ENCODE results near the gene ASXL2. TPM values are rescaled to one million over a fixed set of nuclear protein-coding genes. Genes with fewer than 3 reads are reported as not detected.

ASXL2 gene
- total RNA-seq, 1 experiment from 2014 or later = 32.7 TPM

DNA sequence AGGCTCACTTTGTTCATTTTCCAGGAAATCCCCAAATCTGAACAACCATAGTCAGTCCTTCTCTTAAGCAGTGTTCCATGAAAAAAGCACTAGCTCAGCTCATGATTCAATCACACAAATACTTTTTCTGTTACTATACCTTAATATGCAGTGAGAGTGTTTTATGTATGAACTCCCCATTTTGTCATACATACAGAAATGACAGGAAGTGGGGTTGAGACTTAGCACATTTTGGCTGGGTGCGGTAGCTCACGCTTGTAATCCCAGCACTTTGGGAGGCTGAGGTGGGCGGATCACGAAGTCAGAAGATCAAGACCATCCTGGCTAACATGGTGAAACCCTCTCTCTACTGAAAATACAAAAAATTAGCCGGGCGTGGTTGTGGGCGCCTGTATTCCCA, 149.7 kb downstream of the ASXL2 start:
- no peak overlapping the region for H3K4me3 Mint-ChIP-seq
- H4K91ac ChIP-seq (ENCODE audit: insufficient read length, low read depth, low read length) = no peak overlapping the region
- H2BK5ac ChIP-seq (ENCODE audit: insufficient read length, low read length) = no peak overlapping the region
- H4K5ac ChIP-seq (ENCODE audit: insufficient read length, low read depth, low read length) = no peak overlapping the region
- H3K4ac ChIP-seq (ENCODE audit: low read depth, low read length) = no peak overlapping the region
- no peak overlapping the region for H3K14ac ChIP-seq (ENCODE audit: insufficient read depth, low read length)
- no peak overlapping the region for H2BK20ac ChIP-seq (ENCODE audit: low read depth, low read length, poor library complexity, severe bottlenecking)
- H3K27me3 Mint-ChIP-seq (ENCODE audit: low read depth) = peaks cover 5% of the 10 kb centered on the region
- no peak for DNase-seq
- H3K9me3 Mint-ChIP-seq = peaks cover 0 to 5% of the 10 kb centered on the region in 2 experiments; a peak in 2 of 5 replicates
- H2BK12ac ChIP-seq (ENCODE audit: insufficient read length, low read depth, low read length) = no peak overlapping the region
- H3K36me3 Mint-ChIP-seq (ENCODE audit: insufficient read depth in 1 of 3, low read depth in 3 of 3) = no peaks in the 10 kb centered on the region; a peak in 1 of 7 replicates
- no peak overlapping the region for H4K8ac ChIP-seq (replicated peaks; ENCODE audit: insufficient read length, low read depth, low read length)
- H3K4me1 Mint-ChIP-seq = peaks cover 2 to 4% of the 10 kb centered on the region in 2 experiments
- H3K56ac ChIP-seq (ENCODE audit: insufficient read length, low read depth, low read length) = no peak overlapping the region
- no peak overlapping the region for H3K27ac Mint-ChIP-seq
- no peak overlapping the region for H2AFZ ChIP-seq (ENCODE audit: low read length)
- no peak overlapping the region for H2BK120ac ChIP-seq (ENCODE audit: low read depth, low read length, poor library complexity, severe bottlenecking)
- H2BK15ac ChIP-seq (ENCODE audit: low read depth, low read length) = no peak overlapping the region
- H3T11ph ChIP-seq (ENCODE audit: low read length) = no peak overlapping the region
- H3K18ac ChIP-seq (ENCODE audit: insufficient read length, low read depth, low read length) = no peak overlapping the region
- H3K27ac ChIP-seq (ENCODE audit: insufficient read length, low read depth, low read length) = no peak overlapping the region
- H2AK5ac ChIP-seq (ENCODE audit: insufficient read length, low read length) = no peak overlapping the region
- no peaks in the 10 kb centered on the region for H3K79me2 ChIP-seq (ENCODE audit: insufficient read depth, low read length)
- H3K9ac ChIP-seq (ENCODE audit: extremely low read depth, insufficient read length, low read length) = no peak overlapping the region
- H3K4me1 ChIP-seq (ENCODE audit: insufficient read depth, low read length) = no peaks in the 10 kb centered on the region
- H3K23me2 ChIP-seq (ENCODE audit: insufficient read length, low read depth, low read length, poor library complexity, severe bottlenecking) = no peaks in the 10 kb centered on the region
- H3K79me1 ChIP-seq (ENCODE audit: insufficient read depth, low read depth, low read length, poor library complexity, severe bottlenecking) = no peaks in the 10 kb centered on the region
- H4K20me1 ChIP-seq (ENCODE audit: control insufficient read depth, insufficient read depth, insufficient read length) = no peaks in the 10 kb centered on the region
- TF ChIP-seq, protein P1, sequence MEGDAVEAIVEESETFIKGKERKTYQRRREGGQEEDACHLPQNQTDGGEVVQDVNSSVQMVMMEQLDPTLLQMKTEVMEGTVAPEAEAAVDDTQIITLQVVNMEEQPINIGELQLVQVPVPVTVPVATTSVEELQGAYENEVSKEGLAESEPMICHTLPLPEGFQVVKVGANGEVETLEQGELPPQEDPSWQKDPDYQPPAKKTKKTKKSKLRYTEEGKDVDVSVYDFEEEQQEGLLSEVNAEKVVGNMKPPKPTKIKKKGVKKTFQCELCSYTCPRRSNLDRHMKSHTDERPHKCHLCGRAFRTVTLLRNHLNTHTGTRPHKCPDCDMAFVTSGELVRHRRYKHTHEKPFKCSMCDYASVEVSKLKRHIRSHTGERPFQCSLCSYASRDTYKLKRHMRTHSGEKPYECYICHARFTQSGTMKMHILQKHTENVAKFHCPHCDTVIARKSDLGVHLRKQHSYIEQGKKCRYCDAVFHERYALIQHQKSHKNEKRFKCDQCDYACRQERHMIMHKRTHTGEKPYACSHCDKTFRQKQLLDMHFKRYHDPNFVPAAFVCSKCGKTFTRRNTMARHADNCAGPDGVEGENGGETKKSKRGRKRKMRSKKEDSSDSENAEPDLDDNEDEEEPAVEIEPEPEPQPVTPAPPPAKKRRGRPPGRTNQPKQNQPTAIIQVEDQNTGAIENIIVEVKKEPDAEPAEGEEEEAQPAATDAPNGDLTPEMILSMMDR (conservative IDR thresholded peaks at IDR 0.05) = no peak
- H3K4me2 ChIP-seq (ENCODE audit: insufficient read depth, insufficient read length, low read length) = no peak overlapping the region
- H3K27me3 ChIP-seq (ENCODE audit: insufficient read depth, low read length) = no peaks in the 10 kb centered on the region
- no CpG with 5 or more reads among the region's 7 CpGs for WGBS (ENCODE audit: extremely low coverage, insufficient read length, low lambda C conversion rate)
- H3K9me3 ChIP-seq (ENCODE audit: control insufficient read depth, low read depth, low read length) = no peaks in the 10 kb centered on the region
- no peak overlapping the region for H3K23ac ChIP-seq (ENCODE audit: insufficient read length, low read depth, low read length)
